ENCODE data around the gene WFDC8.
"Not testable (repeated sequence)": the region's sequence is repeated elsewhere in the genome, so short reads cannot be mapped to it uniquely, and the experiment has no call there.

WFDC8 gene
- 0 reads per million in 2 experiments for total RNA-seq

GRCh38 chr20:45579184-45579583, at the start of gene WFDC8:
TSS of gene WFDC8 (minus strand) at chr20:45579284. CDS start at chr20:45579247, 37 bp downstream.
- DNase-seq (ENCODE audit: low read depth) = no peak

GRCh38 chr20:45626540-45626939, 47.5 kb upstream of the WFDC8 start:
- no peak for DNase-seq (ENCODE audit: low read depth)

DNA sequence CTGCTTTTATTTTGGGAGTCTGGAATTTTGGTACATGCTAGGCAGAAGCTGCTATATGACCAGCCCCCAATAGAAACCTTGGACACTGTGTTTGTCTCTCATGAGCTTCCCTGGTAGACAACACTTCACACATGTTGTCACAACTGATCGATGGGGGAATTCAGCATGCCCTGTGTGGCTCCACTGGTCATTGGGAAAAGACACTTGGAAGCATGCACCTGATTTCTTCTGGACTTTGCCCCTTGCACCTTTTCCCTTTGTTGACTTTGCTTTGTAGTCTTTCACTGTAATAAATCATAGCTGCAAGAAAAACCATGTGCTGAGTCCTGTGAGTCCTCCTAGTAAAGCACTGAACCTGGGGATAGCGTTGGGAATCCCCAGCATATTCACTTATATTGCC, 42.5 kb upstream of the WFDC8 start:
- no peak for DNase-seq (ENCODE audit: low read depth)

DNA sequence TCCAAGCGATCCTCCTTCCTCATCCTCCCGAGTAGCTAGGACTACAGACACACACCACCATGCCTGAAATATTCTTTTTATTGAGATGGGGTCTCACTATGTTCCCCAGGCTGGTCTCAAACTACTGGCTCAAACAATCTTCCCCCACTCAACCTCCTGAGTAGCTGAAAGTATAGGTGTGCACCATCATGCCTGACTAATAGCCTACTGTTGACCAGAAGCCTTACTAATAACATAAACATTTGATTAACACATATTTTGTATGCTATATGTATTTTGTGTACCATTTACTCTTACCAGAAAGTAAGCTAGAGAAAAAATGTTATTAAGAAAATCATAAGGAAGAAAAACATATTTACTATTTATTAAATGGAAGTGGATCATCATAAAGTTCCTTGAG, 38.5 kb upstream of the WFDC8 start:
- no peak for DNase-seq (ENCODE audit: low read depth)

DNA sequence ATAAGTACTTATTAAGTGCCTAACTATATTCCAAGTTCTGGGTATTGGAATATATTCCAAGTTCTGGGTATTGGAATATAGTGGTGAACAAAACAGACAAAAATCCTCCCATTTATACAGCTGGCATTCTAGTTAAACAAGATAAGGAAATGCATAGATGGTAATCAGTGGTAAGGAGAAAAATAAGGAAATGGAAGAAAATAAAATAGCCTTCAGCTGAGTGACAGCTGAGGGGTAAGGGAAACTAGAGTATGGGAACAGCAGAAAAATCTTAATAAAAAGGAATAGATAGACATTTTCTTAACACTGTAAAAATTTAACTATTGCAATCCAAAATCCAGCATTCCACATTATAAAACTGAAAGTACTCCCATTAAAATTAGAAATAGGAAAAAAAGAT, 33.2 kb upstream of the WFDC8 start:
- no peak for DNase-seq (ENCODE audit: low read depth)

DNA sequence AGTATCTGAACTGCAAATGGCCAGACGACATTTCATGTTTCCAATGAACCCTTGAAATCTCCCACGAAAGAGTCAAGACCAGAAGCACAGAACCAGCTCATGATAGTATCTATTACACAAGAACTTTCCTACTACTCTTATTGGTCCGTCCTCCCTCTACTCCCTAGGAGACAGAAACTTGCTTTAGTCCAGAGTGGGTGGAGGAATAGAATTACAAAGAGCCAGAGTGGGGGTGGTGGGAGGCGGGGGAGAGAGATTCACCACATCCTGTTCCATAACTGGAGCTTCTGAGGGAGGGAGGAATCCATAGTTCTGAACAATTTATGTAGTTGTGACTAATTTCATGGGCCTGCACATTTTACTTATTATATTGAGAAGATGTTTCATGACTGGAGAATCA, 32.0 kb upstream of the WFDC8 start:
- DNase-seq (ENCODE audit: low read depth) = no peak

- no peak for DNase-seq (ENCODE audit: low read depth)
Observed at GRCh38 chr20:45607810-45608209, 28.7 kb upstream of the WFDC8 start.

DNA sequence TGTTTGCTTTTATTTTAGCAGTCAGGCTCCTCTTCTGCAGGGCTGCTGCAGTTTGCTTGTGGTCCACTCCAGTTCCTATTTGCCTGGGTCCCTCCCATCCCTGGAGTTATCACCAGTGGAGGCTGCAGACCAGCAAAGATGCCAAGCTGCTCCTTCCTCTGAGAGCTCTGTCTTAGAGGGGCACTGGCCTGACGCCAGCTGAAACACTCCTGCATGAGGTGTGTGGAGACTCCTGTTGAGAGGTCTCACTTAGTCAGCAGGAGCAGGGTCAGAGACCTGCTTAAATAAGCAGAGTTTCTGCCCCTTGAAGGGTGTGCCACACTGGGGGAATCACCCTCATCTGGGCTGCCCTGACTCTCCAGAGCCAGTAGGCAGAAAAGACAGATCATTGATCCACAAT, 16.2 kb upstream of the WFDC8 start:
- no peak for DNase-seq (ENCODE audit: low read depth)

DNA sequence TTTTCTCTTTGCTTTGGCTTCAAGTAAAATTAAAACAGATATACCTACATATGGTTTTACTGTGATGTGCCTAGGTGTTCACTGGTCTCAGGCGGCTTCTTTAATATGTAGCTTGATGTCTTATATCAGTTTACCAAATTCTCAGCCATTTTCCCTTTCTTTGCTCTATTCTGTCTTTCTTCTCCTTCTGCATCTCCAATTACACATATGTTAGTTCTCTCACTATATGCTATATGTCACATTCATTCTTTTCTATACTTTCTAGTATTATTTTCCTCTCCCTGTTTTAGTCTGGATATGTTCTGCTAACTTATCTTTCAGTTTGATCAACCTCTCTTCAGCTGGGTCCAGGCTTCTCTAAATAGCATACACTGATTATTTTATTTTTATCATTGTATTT, 14.4 kb upstream of the WFDC8 start:
- DNase-seq (ENCODE audit: low read depth) = no peak

- no peak for DNase-seq (ENCODE audit: low read depth)
Observed at GRCh38 chr20:45592574-45593189, 13.6 kb upstream of the WFDC8 start.

DNA sequence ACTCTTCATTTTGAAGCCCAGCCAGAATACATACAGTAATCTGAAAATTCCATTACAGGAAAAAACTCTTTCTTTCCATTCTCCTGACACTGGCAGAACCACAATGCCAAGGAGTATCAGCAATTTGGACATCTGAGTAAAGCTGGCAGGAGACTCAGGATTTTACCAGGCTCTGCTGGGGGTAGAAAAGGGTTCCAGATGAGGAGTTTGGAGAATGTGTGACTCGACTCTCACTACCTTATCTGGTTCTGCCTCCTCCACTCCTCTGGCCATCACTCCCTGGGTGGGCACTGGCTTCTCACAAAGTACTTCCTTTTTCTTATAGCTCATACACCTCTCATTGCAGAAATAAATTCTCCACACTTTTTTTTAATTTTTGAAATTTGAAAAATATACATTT, 10.6 kb upstream of the WFDC8 start:
- no peak for DNase-seq (ENCODE audit: low read depth)

DNA sequence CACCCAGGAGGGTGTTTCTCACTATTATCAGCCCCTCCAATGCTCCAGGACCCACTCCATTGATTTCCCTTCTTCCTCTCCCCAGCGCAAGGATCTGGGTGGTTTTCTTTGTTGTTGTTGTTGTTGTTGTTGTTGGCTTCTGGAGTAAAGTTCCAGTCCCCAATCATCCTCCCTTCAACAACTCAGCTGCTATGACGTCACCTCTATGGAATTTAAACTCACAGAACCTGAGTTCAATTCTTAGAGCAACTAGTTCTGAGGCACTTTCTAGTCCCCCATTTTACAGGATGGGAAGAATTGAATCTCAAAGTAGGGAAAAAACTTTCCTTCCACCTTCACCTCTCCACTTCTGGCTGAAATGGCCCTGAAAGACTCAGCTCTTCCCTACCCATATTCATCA, 9.7 kb upstream of the WFDC8 start:
- DNase-seq (ENCODE audit: low read depth) = no peak

DNA sequence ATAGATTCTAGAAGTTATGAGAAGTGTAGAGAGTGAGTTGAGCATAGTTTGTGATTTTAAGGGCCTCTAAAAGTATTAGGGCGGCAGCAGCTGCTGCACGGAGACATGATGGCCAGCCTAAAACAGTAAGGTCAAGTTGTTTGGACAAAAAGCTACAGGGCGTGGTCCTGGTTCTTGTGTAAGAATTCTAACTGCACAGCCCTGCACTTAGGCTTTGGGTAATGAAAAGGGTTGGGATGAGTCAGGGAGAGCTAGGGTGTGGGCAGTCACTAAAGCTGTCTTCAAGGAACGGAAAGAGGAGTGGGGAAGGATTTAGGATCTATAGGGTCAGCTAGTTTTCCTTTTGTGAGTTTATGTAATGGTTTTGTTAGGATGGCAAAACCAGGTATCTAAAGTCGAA, 6.9 kb upstream of the WFDC8 start:
- DNase-seq (ENCODE audit: low read depth) = not testable (repeated sequence)

- DNase-seq (ENCODE audit: low read depth) = not testable (repeated sequence)
Observed at GRCh38 chr20:45584294-45584693, 5.2 kb upstream of the WFDC8 start.

DNA sequence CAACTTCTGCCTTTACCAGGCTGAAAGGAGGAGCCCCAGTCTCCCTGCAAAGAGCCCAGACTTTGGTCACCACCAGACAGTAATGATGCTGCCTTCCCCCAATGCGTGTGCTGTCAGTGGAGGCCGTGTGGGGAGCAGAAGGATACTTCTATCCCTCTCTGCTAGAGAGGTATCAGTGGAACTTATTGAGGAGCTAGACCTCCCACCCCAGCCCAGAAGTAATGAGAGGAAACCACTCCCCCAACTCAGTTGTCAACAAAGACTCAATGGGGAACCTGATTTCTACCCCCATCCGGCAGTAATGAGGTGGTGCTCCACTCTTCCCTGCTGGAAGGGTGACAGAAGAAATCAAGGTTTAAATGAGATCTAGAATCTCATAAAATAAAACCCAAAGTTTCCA, 4.4 kb upstream of the WFDC8 start:
- no peak for DNase-seq (ENCODE audit: low read depth)

DNA sequence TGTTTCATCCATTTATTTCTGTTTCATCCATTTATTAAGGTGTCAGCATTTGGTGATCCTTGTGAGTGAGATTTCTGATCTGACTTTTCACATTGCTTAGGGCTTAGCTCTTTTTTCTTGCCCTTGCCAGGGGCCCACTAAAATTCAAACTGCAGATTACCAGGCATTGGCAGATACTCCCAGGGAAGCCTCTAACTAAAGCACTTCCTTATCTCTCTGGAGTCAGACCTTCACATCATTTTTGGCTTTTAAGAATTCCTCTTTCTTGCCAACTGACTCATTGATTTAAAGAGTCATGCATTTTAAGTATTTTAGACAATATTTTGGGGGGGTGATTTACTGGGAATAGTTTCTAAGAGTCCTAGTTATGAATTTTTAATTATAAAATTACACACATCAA, 2.6 kb upstream of the WFDC8 start:
- DNase-seq (ENCODE audit: low read depth) = no peak

DNA sequence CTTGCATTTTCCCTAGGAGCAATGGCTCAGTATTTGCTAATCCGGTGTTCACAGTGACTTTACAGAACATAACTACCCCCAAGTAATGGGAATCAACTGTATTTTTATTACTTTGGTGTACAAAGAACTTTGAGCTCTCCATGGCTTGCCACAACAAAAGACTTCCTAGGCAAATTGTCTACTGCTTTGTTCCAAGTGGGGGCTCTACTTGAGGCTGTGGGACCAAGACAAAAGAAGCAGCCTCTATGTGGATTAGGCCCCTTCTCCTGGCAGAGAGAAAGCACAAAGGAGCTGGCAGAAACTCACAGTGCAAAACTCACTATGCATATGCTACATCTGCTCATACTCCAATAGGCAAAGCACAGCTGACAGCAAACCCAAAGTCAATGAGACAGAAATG, 853 bp downstream of the WFDC8 start:
- no peak for DNase-seq (ENCODE audit: low read depth)

DNA sequence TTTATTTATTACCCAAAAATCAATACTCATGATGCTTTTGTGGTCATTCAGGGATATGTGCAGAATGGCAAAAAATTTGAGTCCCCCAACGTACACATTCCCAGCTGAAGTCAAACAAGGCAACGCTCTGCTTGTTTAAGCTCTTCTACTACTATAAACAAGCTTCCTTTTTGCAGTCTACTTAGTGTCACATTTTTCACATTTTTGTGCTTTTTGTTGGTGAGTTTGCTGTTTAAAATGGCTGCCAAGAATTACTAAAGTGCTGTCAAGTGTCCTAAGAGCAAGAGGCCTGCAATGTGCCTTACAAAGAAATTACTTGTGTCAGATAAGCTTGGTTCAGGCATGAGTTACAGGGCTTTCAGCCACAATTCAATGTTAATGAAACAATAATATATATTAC, 2.1 kb downstream of the WFDC8 start:
- no peak for DNase-seq (ENCODE audit: low read depth)

DNA sequence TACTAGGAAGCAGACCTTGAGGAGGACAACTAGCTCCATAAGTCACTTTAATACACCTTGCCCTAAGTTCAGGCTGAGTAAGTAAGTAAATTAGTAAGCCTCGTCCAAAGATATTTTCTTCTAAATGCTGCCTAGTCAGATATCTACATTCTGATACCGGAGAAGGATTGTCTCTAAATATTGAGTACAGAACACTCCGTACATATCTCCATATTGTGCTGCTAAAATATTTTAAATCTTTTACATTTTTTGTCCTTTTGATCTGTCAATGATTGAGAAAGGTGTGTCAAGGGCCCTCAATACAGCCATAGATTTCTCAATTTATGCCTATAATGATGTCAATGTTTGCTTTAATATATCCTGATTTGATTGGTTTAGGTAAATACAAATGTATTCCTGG, 3.2 kb downstream of the WFDC8 start:
- no peak for DNase-seq (ENCODE audit: low read depth)

DNA sequence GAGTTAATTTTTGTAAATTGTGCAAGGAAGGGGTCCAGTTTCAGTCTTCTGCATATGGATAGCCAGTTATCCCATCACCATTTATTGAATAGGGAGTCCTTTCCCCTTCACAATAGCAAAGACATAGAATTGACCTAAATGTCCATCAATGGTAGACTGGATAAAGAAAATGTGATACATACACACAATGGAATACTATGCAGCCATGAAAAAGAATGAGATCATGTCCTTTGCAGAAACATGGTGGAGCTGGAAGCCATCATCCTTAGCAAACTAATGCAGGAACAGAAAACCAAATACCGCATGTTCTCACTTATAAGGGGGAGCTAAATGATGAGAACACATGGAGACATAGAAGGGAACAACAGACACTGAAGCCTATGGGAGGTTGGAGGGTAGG, 9.4 kb downstream of the WFDC8 start:
- not testable (repeated sequence) for DNase-seq (ENCODE audit: low read depth)

GRCh38 chr20:45564760-45565276, 14.3 kb downstream of the WFDC8 start:
- DNase-seq (ENCODE audit: low read depth) = no peak

GRCh38 chr20:45555198-45555597, 23.9 kb downstream of the WFDC8 start:
- DNase-seq (ENCODE audit: low read depth) = no peak

- DNase-seq (ENCODE audit: low read depth) = no peak
Observed at GRCh38 chr20:45552456-45552855, 26.6 kb downstream of the WFDC8 start.

- no peak for DNase-seq (ENCODE audit: low read depth)
Observed at GRCh38 chr20:45550765-45551164, 28.3 kb downstream of the WFDC8 start.
